Epidermal melanocyte (primary cell): ENCODE measurements around the gene SEBOX.

ENCODE experiments used
- DNase-seq: peaks from one replicate; pipeline ENCODE4 v3.0.0; 2011; ENCODE audit warnings: low spot score; ENCODE audit not compliant: insufficient read length

SEBOX gene

GRCh38 chr17:28364665-28365363, at the start of gene SEBOX:
Gene SEBOX, minus strand, starts transcription at chr17:28365199. Its CDS starts 48 bp downstream, at chr17:28365151.
- DNase-seq, result no peak

GRCh38 chr17:28413804-28414203, 48.8 kb upstream of the SEBOX start:
- DNase-seq, result no peak

- no peak for DNase-seq
Measured at GRCh38 chr17:28412099-28412498, 47.1 kb upstream of the SEBOX start.

- DNase-seq, result no peak
Measured at GRCh38 chr17:28407974-28408306, 42.9 kb upstream of the SEBOX start.

GRCh38 chr17:28407130-28407973, 42.4 kb upstream of the SEBOX start:
- DNase-seq, result no peak

GRCh38 chr17:28406473-28406814, 41.4 kb upstream of the SEBOX start:
- no peak for DNase-seq

- no peak for DNase-seq
Measured at GRCh38 chr17:28405632-28406472, 40.9 kb upstream of the SEBOX start, which contains the start of gene SLC46A1. Gene SLC46A1, minus strand, starts transcription at chr17:28406212. Its CDS starts 98 bp downstream, at chr17:28406114.

GRCh38 chr17:28404812-28405570, 40.0 kb upstream of the SEBOX start:
- no peak for DNase-seq

- no peak for DNase-seq
Measured at GRCh38 chr17:28404461-28404811, 39.4 kb upstream of the SEBOX start.

GRCh38 chr17:28404007-28404406, 39.0 kb upstream of the SEBOX start:
- no peak for DNase-seq

- no peak for DNase-seq
Measured at GRCh38 chr17:28402844-28403243, 37.8 kb upstream of the SEBOX start.

- DNase-seq, result no peak
Measured at GRCh38 chr17:28402224-28402630, 37.2 kb upstream of the SEBOX start.

- no peak for DNase-seq
Measured at GRCh38 chr17:28399808-28400207, 34.8 kb upstream of the SEBOX start.

GRCh38 chr17:28398280-28398981, 33.4 kb upstream of the SEBOX start:
- no peak for DNase-seq

- no peak for DNase-seq
Measured at GRCh38 chr17:28397687-28398279, 32.8 kb upstream of the SEBOX start.

- no peak for DNase-seq
Measured at GRCh38 chr17:28397275-28397674, 32.3 kb upstream of the SEBOX start.

- no peak for DNase-seq
Measured at GRCh38 chr17:28396635-28397239, 31.7 kb upstream of the SEBOX start.

- DNase-seq, result no peak
Measured at GRCh38 chr17:28395968-28396367, 31.0 kb upstream of the SEBOX start.

- no peak for DNase-seq
Measured at GRCh38 chr17:28395426-28395825, 30.4 kb upstream of the SEBOX start.
